Activated CD4-positive, alpha-beta T cell treated with anti-CD3 and anti-CD28 coated beads, Interleukin-2, Interleukin-4, amounts not matched to agents 100 ng/mL and 50 ng/mL, durations not matched to agents 16 hours and 8 hours (primary cell): ENCODE data around the gene AMPD3.
A peak's percentile ranks its signal among the peaks of the same experiment; 100 is the strongest.

Source experiments
- DNase-seq: peaks from one replicate; pipeline ENCODE4 v3.0.0-alpha.2; 2020; ENCODE audit warnings: low spot score

Gene AMPD3

GRCh38 chr11:10504490-10504889, 49.4 kb downstream of the AMPD3 start:
- no peak for DNase-seq

GRCh38 chr11:10505278-10506007, 50.4 kb downstream of the AMPD3 start:
- DNase-seq, result no peak

- no peak for DNase-seq
These were observed 50.9 kb downstream of the AMPD3 start for GRCh38 chr11:10506008-10506370.

GRCh38 chr11:10511181-10511621, 56.1 kb downstream of the AMPD3 start:
- no peak for DNase-seq

- DNase-seq, result no peak
These were observed 59.1 kb downstream of the AMPD3 start for GRCh38 chr11:10514202-10514601.

GRCh38 chr11:10514709-10515108, 59.6 kb downstream of the AMPD3 start:
- no peak for DNase-seq

GRCh38 chr11:10515418-10515817, 60.4 kb downstream of the AMPD3 start:
- no peak for DNase-seq

- no peak for DNase-seq
These were observed 63.1 kb downstream of the AMPD3 start for GRCh38 chr11:10518123-10518522.

- DNase-seq, result no peak
These were observed 63.8 kb downstream of the AMPD3 start for GRCh38 chr11:10518891-10519290.

GRCh38 chr11:10519630-10520029, 64.6 kb downstream of the AMPD3 start:
- no peak for DNase-seq

- no peak for DNase-seq
These were observed 65.5 kb downstream of the AMPD3 start for GRCh38 chr11:10520562-10520961.

- DNase-seq, result no peak
These were observed 67.2 kb downstream of the AMPD3 start for GRCh38 chr11:10522276-10522675.

GRCh38 chr11:10522921-10523320, 67.9 kb downstream of the AMPD3 start:
- DNase-seq, result no peak

- no peak for DNase-seq
These were observed 69.4 kb downstream of the AMPD3 start for GRCh38 chr11:10524471-10524870.

- DNase-seq, result peak; percentile 30
These were observed 72.2 kb downstream of the AMPD3 start for GRCh38 chr11:10526974-10527918.

GRCh38 chr11:10528121-10528520, 73.1 kb downstream of the AMPD3 start:
- no peak for DNase-seq

- DNase-seq, result no peak
These were observed 74.2 kb downstream of the AMPD3 start for GRCh38 chr11:10529279-10529678.

- no peak for DNase-seq
These were observed 77.5 kb downstream of the AMPD3 start for GRCh38 chr11:10532526-10532925.

- no peak for DNase-seq
These were observed 78.3 kb downstream of the AMPD3 start for GRCh38 chr11:10533323-10533722.

GRCh38 chr11:10534316-10534715, 79.3 kb downstream of the AMPD3 start:
- DNase-seq, result no peak

- no peak for DNase-seq
These were observed 82.5 kb downstream of the AMPD3 start for GRCh38 chr11:10537600-10537999.

GRCh38 chr11:10538924-10539323, 83.9 kb downstream of the AMPD3 start:
- no peak for DNase-seq

- no peak for DNase-seq
These were observed 84.3 kb downstream of the AMPD3 start for GRCh38 chr11:10539339-10539738.
